ENCODE measurements around the gene DENND4B.

DNA sequence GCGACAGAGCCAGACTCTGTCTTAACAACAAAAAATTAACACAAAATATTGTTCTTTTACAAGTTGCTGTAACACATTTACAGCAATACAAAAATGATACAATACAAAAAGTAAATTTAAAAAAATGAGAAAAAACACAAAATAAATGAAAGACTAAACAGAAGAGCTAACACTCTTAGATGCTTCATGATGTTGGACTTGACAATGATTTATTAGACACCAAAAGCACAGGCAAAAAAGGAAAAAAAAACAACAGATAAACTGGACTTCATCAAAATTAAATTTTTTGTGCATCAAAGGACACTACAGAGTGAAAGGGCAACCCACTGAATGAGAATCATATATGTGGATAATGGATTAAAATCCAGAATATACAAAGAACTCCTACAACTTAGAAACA lies 40.1 kb downstream of the DENND4B start:
- TF ChIP-seq RAD21 (IDR thresholded peaks at IDR 0.05) (no peak), YY1 (IDR thresholded peaks at IDR 0.05) (no peak), TAF1 (conservative IDR thresholded peaks at IDR 0.05) (no peak), CTCF (IDR thresholded peaks at IDR 0.05; ENCODE audit: low read depth, low read length, missing input control) (no peak), JUND (IDR thresholded peaks at IDR 0.05) (no peak), MAX (IDR thresholded peaks at IDR 0.05) (no peak), REST (IDR thresholded peaks at IDR 0.05) (no peak), SP1 (IDR thresholded peaks at IDR 0.05) (no peak), FOXA1 (IDR thresholded peaks at IDR 0.05) (no peak), ATF3 (IDR thresholded peaks at IDR 0.05) (no peak), HNF4G (IDR thresholded peaks at IDR 0.05) (no peak), GABPA (IDR thresholded peaks at IDR 0.05 in 1 of 2, conservative IDR thresholded peaks at IDR 0.05 in 1 of 2) (no peak), EGR1 (IDR thresholded peaks at IDR 0.05; ENCODE audit: low read depth in 2 of 2) (no peak)
- TF ChIP-seq, protein P1, sequence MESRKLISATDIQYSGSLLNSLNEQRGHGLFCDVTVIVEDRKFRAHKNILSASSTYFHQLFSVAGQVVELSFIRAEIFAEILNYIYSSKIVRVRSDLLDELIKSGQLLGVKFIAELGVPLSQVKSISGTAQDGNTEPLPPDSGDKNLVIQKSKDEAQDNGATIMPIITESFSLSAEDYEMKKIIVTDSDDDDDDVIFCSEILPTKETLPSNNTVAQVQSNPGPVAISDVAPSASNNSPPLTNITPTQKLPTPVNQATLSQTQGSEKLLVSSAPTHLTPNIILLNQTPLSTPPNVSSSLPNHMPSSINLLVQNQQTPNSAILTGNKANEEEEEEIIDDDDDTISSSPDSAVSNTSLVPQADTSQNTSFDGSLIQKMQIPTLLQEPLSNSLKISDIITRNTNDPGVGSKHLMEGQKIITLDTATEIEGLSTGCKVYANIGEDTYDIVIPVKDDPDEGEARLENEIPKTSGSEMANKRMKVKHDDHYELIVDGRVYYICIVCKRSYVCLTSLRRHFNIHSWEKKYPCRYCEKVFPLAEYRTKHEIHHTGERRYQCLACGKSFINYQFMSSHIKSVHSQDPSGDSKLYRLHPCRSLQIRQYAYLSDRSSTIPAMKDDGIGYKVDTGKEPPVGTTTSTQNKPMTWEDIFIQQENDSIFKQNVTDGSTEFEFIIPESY (IDR thresholded peaks at IDR 0.05), result no peak
